ENCODE results near the gene PPP2R1A.
A peak's percentile ranks its signal among the peaks of the same experiment; 100 is the strongest.
"Not testable (repeated sequence)": the region's sequence is repeated elsewhere in the genome, so short reads cannot be mapped to it uniquely, and the experiment has no call there.

Gene PPP2R1A

GRCh38 chr19:52200755-52201391 lies 11.0 kb downstream of the PPP2R1A start:
- DNase-seq (ENCODE audit: low spot score) = not testable (repeated sequence)

DNA sequence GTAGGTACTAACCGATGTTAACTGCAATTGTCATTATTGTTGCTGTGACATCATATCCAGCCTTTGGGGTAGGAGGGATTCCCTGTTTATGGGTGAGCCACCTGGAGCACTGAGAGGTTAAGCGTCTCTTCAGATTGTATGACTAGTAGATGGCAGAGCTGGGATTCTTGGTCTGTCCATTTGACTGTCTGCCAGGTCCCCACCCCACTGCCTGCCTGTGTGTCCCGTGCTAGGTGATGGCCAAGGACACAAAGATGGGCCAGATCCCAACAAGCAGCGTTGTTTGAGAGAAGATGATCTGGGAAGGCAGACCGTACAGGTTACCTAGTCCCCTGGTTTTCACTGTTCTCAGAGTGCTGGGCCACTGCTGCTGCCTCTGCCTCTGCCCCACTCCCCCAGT lies 16.6 kb downstream of the PPP2R1A start:
- DNase-seq (ENCODE audit: low spot score) = no peak

DNA sequence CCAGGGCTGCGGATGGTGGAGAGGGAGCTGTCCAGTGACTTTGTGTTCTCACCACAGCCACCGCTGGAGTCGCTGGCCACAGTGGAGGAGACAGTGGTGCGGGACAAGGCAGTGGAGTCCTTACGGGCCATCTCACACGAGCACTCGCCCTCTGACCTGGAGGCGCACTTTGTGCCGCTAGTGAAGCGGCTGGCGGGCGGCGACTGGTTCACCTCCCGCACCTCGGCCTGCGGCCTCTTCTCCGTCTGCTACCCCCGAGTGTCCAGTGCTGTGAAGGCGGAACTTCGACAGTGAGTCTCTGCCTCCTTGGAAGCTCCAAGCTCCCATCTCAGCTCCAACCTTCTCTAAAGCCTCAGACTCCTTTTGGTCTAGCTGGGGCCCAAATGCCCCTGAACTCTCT lies 21.4 kb downstream of the PPP2R1A start:
- DNase-seq (ENCODE audit: low spot score) = no peak

DNA sequence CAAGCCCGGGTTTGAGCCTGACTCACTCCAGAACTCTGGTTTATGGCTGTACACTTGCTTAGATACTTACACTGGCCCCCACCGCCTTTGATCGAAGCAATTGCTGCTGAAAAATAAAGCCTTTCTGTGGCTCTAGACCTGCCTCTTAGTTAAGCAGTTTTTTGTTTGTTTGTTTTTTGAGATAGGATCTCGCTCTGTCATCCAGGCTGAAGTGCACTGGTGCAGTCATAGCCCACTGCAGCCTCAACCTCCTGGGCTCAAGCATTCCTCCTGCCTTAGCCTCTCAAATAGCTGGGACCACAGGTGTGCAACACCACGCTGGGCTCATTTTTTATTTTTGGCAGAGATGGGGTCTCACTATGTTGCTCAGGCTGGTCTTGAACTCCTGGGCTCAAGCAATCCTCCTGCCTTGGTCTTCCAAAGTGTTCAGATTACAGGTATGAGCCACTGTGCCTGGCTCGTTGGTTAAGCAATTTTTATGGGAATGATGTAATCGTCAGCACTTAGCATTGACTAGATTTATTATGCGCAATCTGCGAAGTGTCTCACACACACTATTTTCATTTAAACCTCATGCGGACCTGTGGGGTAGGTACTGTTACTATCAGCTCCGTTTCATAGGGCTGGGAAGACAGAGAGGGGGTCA lies 22.2 kb downstream of the PPP2R1A start:
- no peak for DNase-seq (ENCODE audit: low spot score)

- no peak for DNase-seq (ENCODE audit: low spot score)
Observed at GRCh38 chr19:52212572-52213255, 22.9 kb downstream of the PPP2R1A start.

- DNase-seq (ENCODE audit: low spot score) = no peak
Observed at GRCh38 chr19:52214241-52214640, 24.4 kb downstream of the PPP2R1A start.

- DNase-seq (ENCODE audit: low spot score) = no peak
Observed at GRCh38 chr19:52216401-52216800, 26.5 kb downstream of the PPP2R1A start.

DNA sequence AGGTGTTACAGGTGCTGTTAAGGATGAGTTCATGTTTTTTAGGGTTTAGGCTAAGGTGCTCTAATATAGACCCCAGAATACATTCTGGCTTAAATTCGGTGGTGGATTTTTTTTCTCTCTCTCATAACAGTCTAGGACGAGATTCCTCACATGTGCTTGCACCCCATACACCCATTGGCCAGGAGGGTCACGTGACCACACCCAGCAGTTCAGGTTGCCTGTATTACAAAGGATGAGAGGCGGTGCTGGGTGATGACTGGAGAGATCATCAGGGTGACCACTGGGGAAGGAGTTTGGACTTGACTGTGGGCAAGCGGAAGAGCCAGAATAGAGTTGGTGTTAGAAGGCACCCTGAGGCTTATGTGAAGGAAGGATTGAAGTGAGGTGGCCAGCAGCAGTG lies 27.7 kb downstream of the PPP2R1A start:
- DNase-seq (ENCODE audit: low spot score) = no peak

- DNase-seq (ENCODE audit: low spot score) = no peak
Observed at GRCh38 chr19:52219611-52220010, 29.8 kb downstream of the PPP2R1A start.

DNA sequence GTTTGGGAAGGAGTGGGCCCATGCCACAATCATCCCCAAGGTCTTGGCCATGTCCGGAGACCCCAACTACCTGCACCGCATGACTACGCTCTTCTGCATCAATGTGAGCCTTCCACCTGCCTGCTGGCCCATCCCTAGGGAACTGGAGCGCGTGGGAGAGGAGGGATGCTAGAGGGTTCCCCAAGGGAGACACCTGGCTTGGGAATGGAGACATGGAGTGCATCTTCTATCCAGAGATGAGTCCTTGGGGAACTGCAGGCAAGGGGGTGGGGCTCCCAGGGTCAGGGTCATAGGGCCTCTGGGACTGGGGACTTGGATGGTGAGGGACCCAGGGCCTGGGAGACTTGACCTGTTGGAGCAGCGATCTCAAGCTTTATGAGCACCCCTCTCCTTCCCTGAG lies 31.2 kb downstream of the PPP2R1A start:
- DNase-seq (ENCODE audit: low spot score) = no peak

GRCh38 chr19:52221831-52222375 lies 32.1 kb downstream of the PPP2R1A start:
- DNase-seq (ENCODE audit: low spot score) = no peak

DNA sequence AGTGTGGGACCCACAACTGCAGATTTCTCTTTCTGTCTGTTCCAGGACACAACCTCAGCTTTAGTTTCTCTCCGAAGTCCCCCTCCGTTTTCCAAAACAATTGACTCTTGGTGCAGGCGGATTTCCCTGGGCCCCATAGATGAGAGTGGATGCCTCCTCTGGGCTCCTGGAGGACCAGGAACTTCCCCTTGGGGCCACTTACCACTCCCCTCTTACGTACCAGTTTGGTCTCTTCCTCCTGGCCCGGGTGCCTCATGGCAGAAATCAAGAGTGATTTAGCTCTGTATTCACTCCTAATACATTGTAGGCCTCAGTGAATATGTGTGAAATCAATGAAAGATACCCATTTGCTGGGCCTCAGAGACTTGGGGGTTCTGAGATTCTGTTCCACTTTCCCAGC lies 34.4 kb downstream of the PPP2R1A start:
- DNase-seq (ENCODE audit: low spot score) = no peak

DNA sequence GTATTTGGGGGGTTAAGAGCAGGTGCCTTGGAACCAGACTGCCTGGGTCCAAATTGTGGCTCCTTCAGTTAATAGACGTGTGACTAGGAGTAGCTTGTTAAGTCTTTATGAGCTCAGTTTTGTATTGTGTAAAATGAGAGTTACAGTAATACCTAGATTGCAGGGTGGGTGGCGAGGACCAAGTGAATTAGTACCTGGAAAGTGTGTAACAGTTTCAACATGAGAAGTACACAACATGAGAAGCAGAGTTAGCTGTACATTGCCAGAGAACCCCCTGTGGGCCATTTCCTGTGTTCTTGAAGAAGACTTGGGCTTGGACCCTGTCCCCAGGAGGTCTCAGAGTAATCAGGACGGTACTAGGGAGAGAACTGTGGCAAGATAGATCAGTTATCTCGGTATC lies 36.8 kb downstream of the PPP2R1A start:
- DNase-seq (ENCODE audit: low spot score) = no peak

- no peak for DNase-seq (ENCODE audit: low spot score)
Observed at GRCh38 chr19:52227196-52227940, 37.5 kb downstream of the PPP2R1A start.

GRCh38 chr19:52227980-52228379 lies 38.1 kb downstream of the PPP2R1A start:
- no peak for DNase-seq (ENCODE audit: low spot score)

- DNase-seq (ENCODE audit: low spot score) = no peak
Observed at GRCh38 chr19:52229524-52229923, 39.7 kb downstream of the PPP2R1A start.

DNA sequence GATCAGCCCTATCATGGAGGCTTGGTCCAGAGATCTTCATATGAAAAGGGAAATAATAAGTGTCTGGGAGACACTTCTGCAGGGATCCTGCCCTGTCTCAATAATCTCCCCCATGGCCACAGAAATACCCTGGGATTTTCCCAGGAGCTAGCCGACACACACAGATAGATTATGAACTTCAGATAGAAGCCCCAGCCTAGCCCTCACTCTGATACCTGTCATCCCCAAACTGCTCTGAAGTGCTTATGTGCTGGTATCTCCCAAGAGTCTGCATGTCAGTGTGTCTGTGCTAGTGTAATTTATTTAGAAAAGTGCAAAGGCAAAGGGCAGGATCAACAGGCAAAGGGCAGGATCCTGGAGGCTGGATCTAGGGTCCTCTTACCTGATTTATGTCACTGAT lies 40.8 kb downstream of the PPP2R1A start:
- DNase-seq (ENCODE audit: low spot score) = no peak

- no peak for DNase-seq (ENCODE audit: low spot score)
Observed at GRCh38 chr19:52231154-52231910, 41.5 kb downstream of the PPP2R1A start.

- DNase-seq (ENCODE audit: low spot score) = no peak
Observed at GRCh38 chr19:52234406-52234805, 44.6 kb downstream of the PPP2R1A start.

GRCh38 chr19:52237197-52237596 lies 47.3 kb downstream of the PPP2R1A start:
- no peak for DNase-seq (ENCODE audit: low spot score)

DNA sequence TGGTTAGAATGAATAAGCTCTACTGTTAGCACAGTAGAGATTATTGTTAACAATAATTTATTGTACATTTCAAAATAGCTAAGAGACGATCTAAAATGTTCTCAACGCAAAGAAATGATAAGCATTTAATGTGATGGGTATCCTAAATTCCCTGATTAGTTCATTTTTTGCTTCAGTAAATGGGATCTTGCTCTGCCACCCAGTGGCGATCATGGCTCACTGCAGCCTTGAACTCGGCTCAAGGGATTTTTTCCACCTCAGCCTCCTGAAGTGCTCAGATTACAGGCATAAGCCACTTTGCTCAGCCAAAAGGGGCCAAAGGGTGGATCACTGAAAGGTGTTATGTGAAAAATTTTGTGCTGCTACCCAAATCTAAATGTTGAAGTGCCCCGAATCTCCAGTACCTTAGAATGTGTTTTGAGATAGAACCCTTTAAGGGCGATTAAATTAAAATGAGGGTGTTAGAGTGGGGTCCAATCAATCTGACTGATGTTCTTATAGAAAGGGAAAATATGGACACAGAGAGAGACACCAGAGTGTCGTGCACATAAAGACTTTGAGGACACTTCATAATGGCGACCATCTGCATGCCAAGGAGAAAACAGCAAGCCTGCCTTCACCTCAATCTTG lies 48.0 kb downstream of the PPP2R1A start:
- DNase-seq (ENCODE audit: low spot score) = peak; percentile 71

Measured in CD4-positive, alpha-beta T cell treated with Interleukin-15 for 4 hours (primary cell).